Lower leg skin (tissue), 3 donors: ENCODE measurements around the gene UQCRH.

Experiments used
- CTCF ChIP-seq, 3 donors: fragments of 450-650 bp; IDR thresholded peaks; one replicate each; pipeline ENCODE4 v1.5.1; 2016; ENCODE audit warnings: antibody characterized with exemption in 3 of 3, mild to moderate bottlenecking in 3 of 3, moderate library complexity in 2 of 3
- POLR2A ChIP-seq, 2 donors: fragments of 450-650 bp; IDR thresholded peaks; one replicate each; pipeline ENCODE4 v1.6.1; 2016 to 2017; ENCODE audit warnings: antibody characterized with exemption in 2 of 2, mild to moderate bottlenecking in 1 of 2, moderate library complexity in 1 of 2

DNA sequence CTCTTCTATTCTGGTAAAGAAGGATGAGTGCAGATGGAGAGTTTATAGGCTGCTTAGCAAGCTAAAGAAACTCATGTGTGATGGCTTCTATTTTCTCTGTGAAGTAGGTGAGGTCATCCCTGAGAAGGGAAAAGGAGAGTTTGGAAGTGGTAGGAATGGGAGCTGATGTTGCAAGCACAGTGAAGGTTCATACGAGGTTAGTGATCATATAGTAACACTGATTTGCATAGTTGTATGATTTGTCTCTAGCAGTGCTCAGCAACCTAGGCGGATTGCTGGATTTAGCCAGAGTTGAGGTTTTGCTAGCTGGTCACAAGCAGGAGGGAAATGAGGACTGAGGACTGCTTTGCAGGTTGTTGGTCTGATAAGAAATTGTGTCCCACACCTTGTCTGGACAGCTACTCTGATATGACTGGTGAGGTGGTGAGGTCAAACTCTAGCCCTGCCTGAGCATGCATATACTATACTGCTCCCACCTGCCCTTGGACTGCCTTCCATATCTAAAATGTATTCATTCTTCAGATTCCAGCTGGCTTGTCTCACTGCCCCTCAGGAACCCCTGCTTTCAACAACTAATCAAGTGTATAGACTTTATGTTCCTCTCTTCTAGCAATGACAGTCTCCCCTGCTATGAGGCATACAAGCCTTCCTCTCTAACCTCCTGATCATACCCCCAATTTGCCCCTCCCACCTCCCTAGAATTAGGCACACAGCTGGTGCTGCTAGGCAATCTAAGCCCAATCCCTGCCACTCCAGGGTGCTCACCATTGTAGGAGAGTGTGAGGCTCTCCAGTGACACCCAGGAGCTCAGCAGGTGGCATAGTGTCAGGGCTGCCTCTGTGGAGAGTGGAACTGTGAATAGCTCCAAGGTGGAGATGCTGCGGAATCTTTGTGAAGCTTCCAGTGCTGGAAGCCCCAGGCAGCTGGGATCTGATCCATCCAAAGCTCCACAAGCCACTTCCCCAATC lies 18.6 kb upstream of the UQCRH start:
- TF ChIP-seq CTCF (IDR thresholded peaks at IDR 0.05): no peak
- TF ChIP-seq POLR2A (IDR thresholded peaks at IDR 0.05): no peak
